H1 (cell line): ENCODE measurements around the gene BCL11A. TPM values are rescaled to one million over a fixed set of nuclear protein-coding genes. Genes with fewer than 3 reads are reported as not detected.

Experiments
- CTCF ChIA-PET: fragments of 300-600 bp; sonication (Branson Sonifier 250); formaldehyde crosslinking; loops from one replicate; lab custom pipeline; 2021; ENCODE audit not compliant: partially characterized antibody; lab: Charles Lee
- POLR2A ChIA-PET: fragments of 300-600 bp; sonication (Branson Sonifier 250); formaldehyde crosslinking; loops from one replicate; lab custom pipeline; 2021; ENCODE audit warnings: inconsistent platforms; ENCODE audit not compliant: partially characterized antibody; lab: Charles Lee
- DNase-seq, 2 experiments: peaks; one replicate each; pipeline versions ENCODE4 v3.0.0 to v3.0.0-alpha.2; 2010 to 2022; ENCODE audit warnings: low spot score in 2 of 2, low read depth in 1 of 2, mixed read lengths in 1 of 2
- FAIRE-seq: peaks from 2 replicates; lab custom pipeline; 2011; peaks lifted over from hg19 to GRCh38; lab: Jason Lieb, UNC
- H2AFZ ChIP-seq: 2 replicates; pipeline ENCODE4 v1.8.1; 2012; ENCODE audit warnings: low read length, inconsistent platforms
- H2AK5ac ChIP-seq: 2 replicates; pipeline ENCODE4 v1.6.1; 2013; ENCODE audit warnings: low read depth, low read length
- H2BK120ac ChIP-seq: replicated peaks from 2 replicates; pipeline ENCODE3; 2013; ENCODE audit warnings: low read depth, low read length, inconsistent platforms
- H2BK12ac ChIP-seq: 2 replicates; pipeline ENCODE4 v1.6.1; 2013; ENCODE audit warnings: low read depth, low read length
- H2BK15ac ChIP-seq: 2 replicates; pipeline ENCODE4 v1.6.1; 2013; ENCODE audit warnings: low read length
- H2BK20ac ChIP-seq: 2 replicates; pipeline ENCODE4 v1.6.1; 2013; ENCODE audit warnings: low read length
- H2BK5ac ChIP-seq: 2 replicates; pipeline ENCODE4 v1.6.1; 2013; ENCODE audit warnings: low read depth, low read length
- H3K14ac ChIP-seq: 2 replicates; pipeline ENCODE4 v1.6.1; 2013; ENCODE audit warnings: inconsistent platforms; ENCODE audit not compliant: insufficient read length
- H3K18ac ChIP-seq: 2 replicates; pipeline ENCODE4 v1.6.1; 2013; ENCODE audit warnings: low read length; ENCODE audit errors: extremely low read depth
- H3K23ac ChIP-seq: 2 replicates; pipeline ENCODE4 v1.6.1; 2013; ENCODE audit warnings: inconsistent platforms; ENCODE audit not compliant: insufficient read length
- H3K23me2 ChIP-seq: 2 replicates; pipeline ENCODE4 v1.6.1; 2013; ENCODE audit warnings: low read depth, low read length
- H3K27ac ChIP-seq: 2 replicates; pipeline ENCODE4 v1.6.1; 2011; ENCODE audit warnings: low read depth, low read length, inconsistent platforms
- H3K27me3 ChIP-seq, 4 experiments: replicated peaks in 1 of 4; 1 replicate in 1 of 4; 2 replicates in 3 of 4; pipeline versions ENCODE4 v1.6.1 to v1.8.1; 2011 to 2013; ENCODE audit warnings: low read length in 3 of 4, mild to moderate bottlenecking in 3 of 4, inconsistent platforms in 2 of 4, mixed read lengths in 2 of 4, moderate library complexity in 1 of 4; ENCODE audit not compliant: control insufficient read depth in 3 of 4, insufficient read depth in 3 of 4; ENCODE audit errors: extremely low read depth in 1 of 4
- H3K36me3 ChIP-seq, 4 experiments: 2 replicates each; pipeline versions ENCODE4 v1.6.1 to v1.8.1; 2011 to 2013; ENCODE audit warnings: mild to moderate bottlenecking in 4 of 4, low read length in 3 of 4, moderate library complexity in 2 of 4, control low read depth in 1 of 4, inconsistent platforms in 1 of 4; ENCODE audit not compliant: insufficient read depth in 4 of 4, control insufficient read depth in 2 of 4
- H3K4ac ChIP-seq: replicated peaks from 2 replicates; pipeline ENCODE3; 2013; ENCODE audit warnings: low read length, low read depth, mixed read lengths, inconsistent platforms; ENCODE audit not compliant: insufficient read length
- H3K4me1 ChIP-seq, 4 experiments: replicated peaks in 1 of 4; 1 replicate in 1 of 4; 2 replicates in 3 of 4; pipeline versions ENCODE4 v1.6.1 to v1.8.1; 2011 to 2013; ENCODE audit warnings: low read length in 3 of 4, inconsistent platforms in 2 of 4, mixed read lengths in 1 of 4; ENCODE audit not compliant: insufficient read depth in 4 of 4, control insufficient read depth in 3 of 4
- H3K4me2 ChIP-seq, 2 experiments: 2 replicates each; pipeline versions ENCODE4 v1.6.1 to v1.8.1; 2011 to 2013; ENCODE audit warnings: low read depth in 2 of 2, low read length in 2 of 2, control low read depth in 1 of 2, inconsistent platforms in 1 of 2, mild to moderate bottlenecking in 1 of 2; ENCODE audit not compliant: insufficient read depth in 1 of 2
- H3K4me3 ChIP-seq, 4 experiments: fragments of 200-600, 300-600 bp in 1 of 4; sonication (generic), shearing (Covaris generic), sonication (Bioruptor Twin) in 1 of 4; 2 replicates each; pipeline versions ENCODE4 v1.5.1 to v1.8.1; 2011 to 2016; ENCODE audit warnings: low read length in 4 of 4, low read depth in 3 of 4, control low read depth in 2 of 4, inconsistent platforms in 2 of 4, mild to moderate bottlenecking in 2 of 4, mixed read lengths in 1 of 4, moderate library complexity in 1 of 4; ENCODE audit not compliant: insufficient read depth in 2 of 4; ENCODE audit errors: extremely low read depth in 1 of 4
- H3K56ac ChIP-seq: replicated peaks from 2 replicates; pipeline ENCODE3; 2013; ENCODE audit warnings: low read depth, mild to moderate bottlenecking, mixed read lengths, low read length, inconsistent platforms; ENCODE audit not compliant: insufficient read length
- H3K79me1 ChIP-seq: 2 replicates; pipeline ENCODE4 v1.6.1; 2013; ENCODE audit warnings: low read depth, low read length, control low read depth
- H3K79me2 ChIP-seq, 2 experiments: 2 replicates each; pipeline versions ENCODE4 v1.6.1 to v1.8.1; 2012 to 2013; ENCODE audit warnings: low read length in 2 of 2, mild to moderate bottlenecking in 2 of 2, inconsistent platforms in 1 of 2; ENCODE audit not compliant: insufficient read depth in 2 of 2, control insufficient read depth in 1 of 2
- H3K9ac ChIP-seq, 4 experiments: replicated peaks in 1 of 4; 1 replicate in 1 of 4; 2 replicates in 3 of 4; pipeline versions ENCODE4 v1.6.1 to v1.8.1; 2011 to 2013; ENCODE audit warnings: low read depth in 3 of 4, low read length in 3 of 4, control low read depth in 2 of 4, mild to moderate bottlenecking in 2 of 4, moderate library complexity in 2 of 4, inconsistent platforms in 1 of 4; ENCODE audit errors: extremely low read depth in 1 of 4
- H3K9me3 ChIP-seq, 2 experiments: 2 replicates each; pipeline versions ENCODE4 v1.6.1 to v1.8.1; 2012 to 2013; ENCODE audit warnings: mild to moderate bottlenecking in 2 of 2, moderate library complexity in 2 of 2, control low read depth in 1 of 2, inconsistent platforms in 1 of 2, low read depth in 1 of 2, low read length in 1 of 2, mixed read lengths in 1 of 2; ENCODE audit not compliant: insufficient read depth in 2 of 2
- H4K20me1 ChIP-seq, 2 experiments: replicated peaks in 1 of 2; 2 replicates each; pipeline versions ENCODE3 to v1.8.1; 2011 to 2013; ENCODE audit warnings: inconsistent platforms in 2 of 2, low read length in 2 of 2, mild to moderate bottlenecking in 1 of 2; ENCODE audit not compliant: insufficient read depth in 2 of 2, control insufficient read depth in 1 of 2
- H4K5ac ChIP-seq: 2 replicates; pipeline ENCODE4 v1.6.1; 2013; ENCODE audit warnings: low read length, low read depth, mixed read lengths, inconsistent platforms; ENCODE audit not compliant: insufficient read length
- H4K8ac ChIP-seq: 2 replicates; pipeline ENCODE4 v1.8.0; 2013; ENCODE audit warnings: mild to moderate bottlenecking, moderate library complexity, low read length, inconsistent platforms; ENCODE audit not compliant: insufficient read depth; ENCODE audit errors: extremely low read depth
- H4K91ac ChIP-seq: replicated peaks from 2 replicates; pipeline ENCODE3; 2013; ENCODE audit warnings: low read length, mixed read lengths, inconsistent platforms; ENCODE audit not compliant: insufficient read length
- ATF3 ChIP-seq: IDR thresholded peaks from 2 replicates; pipeline ENCODE4 v1.6.1; 2011; ENCODE audit warnings: low read depth, mild to moderate bottlenecking, low read length; ENCODE audit not compliant: insufficient read depth
- CBX5 ChIP-seq: fragments of 300-800, 300-1000 bp; sonication (generic); IDR thresholded peaks from 2 replicates; pipeline ENCODE4 v1.7.1; 2016; ENCODE audit warnings: antibody characterized with exemption, low read length, low read depth
- CEBPB ChIP-seq: IDR thresholded peaks from 2 replicates; pipeline ENCODE4 v1.6.1; 2012; ENCODE audit warnings: low read depth, low read length
- EZH2 ChIP-seq: fragments of 200-600 bp; sonication (generic); IDR thresholded peaks from 2 replicates; pipeline ENCODE4 v1.7.1; 2012; ENCODE audit warnings: low read depth, mild to moderate bottlenecking, moderate library complexity, low read length, inconsistent platforms; ENCODE audit not compliant: severe bottlenecking
- MAFK ChIP-seq: IDR thresholded peaks from 2 replicates; pipeline ENCODE4 v1.6.1; 2012; ENCODE audit warnings: low read depth, mild to moderate bottlenecking, improper control_type of control experiment, low read length
- NRF1 ChIP-seq: IDR thresholded peaks from 2 replicates; pipeline ENCODE4 v1.6.1; 2011; ENCODE audit warnings: mild to moderate bottlenecking, low read depth, low read length, improper control_type of control experiment
- RAD21 ChIP-seq, 2 experiments: IDR thresholded peaks in 1 of 2; conservative IDR thresholded peaks in 1 of 2; 2 replicates each; pipeline ENCODE4 v1.6.1; 2011; ENCODE audit warnings: low read depth in 2 of 2, low read length in 2 of 2, improper control_type of control experiment in 1 of 2, inconsistent platforms in 1 of 2, mild to moderate bottlenecking in 1 of 2, moderate library complexity in 1 of 2
- SIRT6 ChIP-seq: IDR thresholded peaks from one replicate; pipeline ENCODE4 v1.7.1; 2012; ENCODE audit warnings: low read length, inconsistent platforms
- SRF ChIP-seq: IDR thresholded peaks from 2 replicates; pipeline ENCODE4 v1.6.1; 2011; ENCODE audit warnings: mild to moderate bottlenecking, low read depth, low read length, moderate library complexity
- SUZ12 ChIP-seq: fragments of 200-600 bp; sonication (generic); IDR thresholded peaks from 2 replicates; pipeline ENCODE4 v1.6.1; 2012; ENCODE audit warnings: mild to moderate bottlenecking, inconsistent platforms, low read length, moderate library complexity, mixed read lengths
- WGBS, 2 experiments: shearing (Covaris generic) in 1 of 2; methylation state at CpG; one replicate each; pipeline versions ENCODE4 v1.1.6 to v1.1.7; 2013 to 2015; ENCODE audit warnings: low lambda C conversion rate in 2 of 2, mixed read lengths in 2 of 2, inconsistent platforms in 1 of 2, low coverage in 1 of 2, missing lambda C conversion rate in 1 of 2; ENCODE audit not compliant: insufficient replicate concordance in 2 of 2, insufficient coverage in 1 of 2, insufficient read length in 1 of 2; ENCODE audit errors: extremely low coverage in 1 of 2, missing lambda C conversion rate in 1 of 2; 5-methylcytosine and 5-hydroxymethylcytosine counted together
- polyA plus RNA-seq, 7 experiments: library from polyadenylated mRNA; depleted of rRNA in 3 of 7; stranded (reverse) in 5 of 7; unstranded in 2 of 7; fragments of >200 nt in 5 of 7; fragments of 200-250 nt in 2 of 7; gene quantifications; 1 replicate in 5 of 7; 2 replicates in 1 of 7; 4 replicates in 1 of 7; pipeline versions ENCODE4 v1.2.1 to v1.2.3, GENCODE V29; 2011 to 2013; ENCODE audit warnings: missing spikeins in 2 of 7, mixed read lengths in 2 of 7
- total RNA-seq: library from RNA; stranded (reverse); fragmentation: NEBNext Ultra II Directional; extraction: Animal tissue kit (Norgen Biotek cat#: 25700); gene quantifications from 2 replicates; pipeline ENCODE4 v1.2.1, GENCODE V29; 2021
- TF ChIP-seq, protein P1 (sequence below): IDR thresholded peaks from 2 replicates; pipeline ENCODE4 v1.6.1; 2012; ENCODE audit warnings: inconsistent platforms

Gene BCL11A
- total and polyA plus RNA-seq, 2 of the 8 experiments (the other 6 are each of a cell fraction or from before 2014, with no cell fraction given): 11.9 to 59.3 TPM

DNA sequence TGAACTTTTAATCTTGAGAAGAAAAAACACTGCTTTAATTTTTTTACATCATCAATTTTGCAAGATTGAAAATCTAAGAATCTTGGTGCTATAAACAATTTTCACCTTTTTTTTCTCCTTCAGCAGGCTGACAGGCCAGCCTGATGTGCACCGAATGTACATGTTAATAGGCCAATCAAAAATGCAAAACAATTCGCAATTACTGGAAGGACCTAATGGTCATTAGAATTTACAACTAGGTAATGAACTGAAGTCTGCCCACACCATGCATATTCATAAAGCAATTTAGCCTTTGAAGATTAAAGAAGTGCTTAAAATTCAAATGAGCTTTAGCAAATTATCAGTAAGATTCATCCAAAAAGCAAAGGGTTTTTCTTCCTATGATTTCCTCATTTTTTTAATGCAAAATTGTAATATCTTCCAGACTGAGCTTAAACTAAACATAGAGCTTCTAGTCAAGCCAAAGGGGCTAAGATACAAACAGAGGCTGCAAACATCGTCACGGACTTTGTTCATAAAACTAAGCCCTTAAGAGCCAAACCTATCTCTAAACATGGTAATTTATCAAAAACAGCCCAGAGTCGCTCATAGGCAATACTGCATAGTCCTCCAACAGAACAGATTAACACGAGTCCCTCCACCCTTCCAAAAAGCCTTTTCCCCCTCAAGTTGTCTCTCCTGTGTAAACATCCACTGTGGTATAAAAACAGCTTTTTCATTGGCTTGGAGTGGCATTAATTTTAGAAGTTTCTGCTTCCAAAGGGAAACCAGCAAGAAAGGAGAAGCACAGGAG is 18.4 kb downstream of the BCL11A start:
- H4K8ac ChIP-seq: no peak overlapping the region
- H3K79me2 ChIP-seq: peaks cover 10 to 100% of the 10 kb centered on the region in 2 experiments
- H4K5ac ChIP-seq: no peak overlapping the region
- H3K4ac ChIP-seq: no peak overlapping the region
- no peak overlapping the region for H3K18ac ChIP-seq
- H3K23me2 ChIP-seq: no peaks in the 10 kb centered on the region
- no peak overlapping the region for H3K56ac ChIP-seq
- H4K91ac ChIP-seq: no peak overlapping the region
- peaks cover 29 to 53% (median 50%) of the 10 kb centered on the region in 4 experiments for H3K4me1 ChIP-seq
- ChIA-PET POLR2A (interaction anchor here (1.3 to 1.8 kb wide), 3 partner anchors 10 to 93 kb away, joined by 3 to 8 read pairs (median 6); no protein-coding TSS in a partner anchor), CTCF (interaction anchor here (1.2 to 2.0 kb wide), 3 partner anchors 13 to 198 kb away, joined by 3 to 6 read pairs (median 4); no protein-coding TSS in a partner anchor)
- H2BK5ac ChIP-seq: no peak overlapping the region
- H3K27me3 ChIP-seq: peaks cover 0 to 1% (median 0%) of the 10 kb centered on the region in 4 experiments; a peak in 1 of 7 replicates
- no peak overlapping the region for H3K23ac ChIP-seq
- H3K4me2 ChIP-seq: peak overlapping the region in 1 of 2 experiments; percentile 15; a peak in 1 of 4 replicates
- no peak overlapping the region for H2AFZ ChIP-seq
- 88% methylated on average over 6 of the region's 6 CpGs; no CpG with 5 or more reads in 1 of the 2 experiments for WGBS, 2 experiments
- peaks cover 0 to 13% (median 0%) of the 10 kb centered on the region in 4 experiments; a peak in 3 of 8 replicates for H3K36me3 ChIP-seq
- no peak for DNase-seq
- H2BK120ac ChIP-seq: no peak overlapping the region
- H2BK12ac ChIP-seq: no peak overlapping the region
- H2AK5ac ChIP-seq: no peak overlapping the region; the same call in 1 of the 2 replicates
- H3K79me1 ChIP-seq: peaks cover 14% of the 10 kb centered on the region; the same call in 1 of the 2 replicates
- H3K9me3 ChIP-seq: no peaks in the 10 kb centered on the region
- no peak overlapping the region for H3K14ac ChIP-seq
- no peak overlapping the region for H3K9ac ChIP-seq
- no peak overlapping the region for H2BK20ac ChIP-seq
- H3K27ac ChIP-seq: no peak overlapping the region
- no peak for FAIRE-seq
- H3K4me3 ChIP-seq: no peak overlapping the region
- peaks cover 8 to 23% of the 10 kb centered on the region in 2 experiments for H4K20me1 ChIP-seq
- no peak overlapping the region for H2BK15ac ChIP-seq
- TF ChIP-seq EZH2: no peak
- TF ChIP-seq ATF3: no peak
- TF ChIP-seq, protein P1, sequence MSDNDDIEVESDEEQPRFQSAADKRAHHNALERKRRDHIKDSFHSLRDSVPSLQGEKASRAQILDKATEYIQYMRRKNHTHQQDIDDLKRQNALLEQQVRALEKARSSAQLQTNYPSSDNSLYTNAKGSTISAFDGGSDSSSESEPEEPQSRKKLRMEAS: no peak
- TF ChIP-seq CEBPB: no peak
- TF ChIP-seq CBX5: no peak
- no peak for TF ChIP-seq MAFK
- no peak for TF ChIP-seq RAD21 (IDR thresholded peaks at IDR 0.05 in 1 of 2, conservative IDR thresholded peaks at IDR 0.05 in 1 of 2; ENCODE audit: low read depth in 2 of 2, low read length in 2 of 2)
- no peak for TF ChIP-seq SRF
- TF ChIP-seq SUZ12: no peak
- TF ChIP-seq SIRT6: no peak
- no peak for TF ChIP-seq NRF1
